HG03460 (cell line): ENCODE results near the gene DOCK11.
"Not testable (repeated sequence)": the region's sequence is repeated elsewhere in the genome, so short reads cannot be mapped to it uniquely, and the experiment has no call there.

Experiments used
- ATAC-seq: cut with Tn5 transposase; IDR thresholded peaks from one replicate; pipeline ENCODE4 v1.9.1; 2021; ENCODE audit not compliant: unreplicated experiment

The DOCK11 gene

DNA sequence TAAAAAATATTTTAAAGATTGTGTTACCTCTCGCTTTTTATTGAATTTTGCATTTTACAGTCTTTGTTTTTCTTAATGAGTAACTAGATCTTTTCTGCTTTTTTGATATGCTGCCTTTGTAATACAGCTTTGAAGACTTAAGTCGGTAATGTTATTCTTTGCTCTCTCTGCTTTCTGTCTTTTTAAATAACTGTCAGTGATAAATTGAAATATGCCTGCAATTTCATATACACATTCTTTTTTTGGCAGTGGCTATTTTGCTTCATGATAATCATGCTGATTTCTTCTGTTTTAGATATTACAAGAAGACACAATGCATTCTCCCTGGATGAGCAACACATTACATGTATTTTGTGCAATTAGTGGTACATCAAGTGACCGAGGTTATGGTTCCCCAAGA lies 189.8 kb downstream of the DOCK11 start:
- no peak for ATAC-seq

DNA sequence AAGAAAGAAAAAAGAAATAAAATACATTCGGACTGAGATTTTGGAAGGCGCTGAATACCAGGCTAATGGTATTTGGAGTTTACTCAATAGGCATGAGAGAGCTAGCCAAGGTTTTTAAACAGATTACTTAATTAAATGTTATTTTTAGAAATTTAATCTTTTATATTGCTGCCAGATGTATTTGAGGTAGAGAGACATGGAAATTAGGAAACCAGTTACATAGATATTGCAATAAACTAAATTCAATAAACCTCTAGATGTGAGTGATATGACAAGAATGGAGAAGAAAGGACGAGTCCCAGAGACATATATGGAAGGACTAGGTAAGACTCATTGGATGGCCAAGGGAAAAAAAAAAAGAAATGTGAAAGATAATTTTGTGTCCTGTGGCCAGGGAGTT lies 193.3 kb downstream of the DOCK11 start:
- no peak for ATAC-seq

DNA sequence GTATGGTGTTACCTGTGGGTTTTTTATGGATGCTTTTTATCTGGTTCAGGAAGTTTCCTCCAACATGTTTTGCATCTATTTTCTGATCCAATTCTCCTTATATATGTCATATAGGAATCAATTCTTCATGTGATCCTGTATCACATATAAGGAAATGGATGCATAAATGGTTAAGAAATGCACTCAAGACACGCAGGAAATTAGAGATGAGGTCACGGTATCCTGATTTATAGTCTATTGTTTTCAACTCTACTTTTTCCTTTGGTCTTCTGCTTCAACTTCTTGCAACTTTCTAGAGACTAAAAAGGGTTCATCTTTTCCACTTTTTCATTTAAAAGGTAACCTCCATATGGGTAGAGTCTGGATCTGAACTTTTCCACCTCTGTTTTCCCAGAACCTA lies 198.2 kb downstream of the DOCK11 start:
- ATAC-seq, result no peak

- ATAC-seq, result no peak
These were observed 199.0 kb downstream of the DOCK11 start for GRCh38 chrX:118694638-118695037.

DNA sequence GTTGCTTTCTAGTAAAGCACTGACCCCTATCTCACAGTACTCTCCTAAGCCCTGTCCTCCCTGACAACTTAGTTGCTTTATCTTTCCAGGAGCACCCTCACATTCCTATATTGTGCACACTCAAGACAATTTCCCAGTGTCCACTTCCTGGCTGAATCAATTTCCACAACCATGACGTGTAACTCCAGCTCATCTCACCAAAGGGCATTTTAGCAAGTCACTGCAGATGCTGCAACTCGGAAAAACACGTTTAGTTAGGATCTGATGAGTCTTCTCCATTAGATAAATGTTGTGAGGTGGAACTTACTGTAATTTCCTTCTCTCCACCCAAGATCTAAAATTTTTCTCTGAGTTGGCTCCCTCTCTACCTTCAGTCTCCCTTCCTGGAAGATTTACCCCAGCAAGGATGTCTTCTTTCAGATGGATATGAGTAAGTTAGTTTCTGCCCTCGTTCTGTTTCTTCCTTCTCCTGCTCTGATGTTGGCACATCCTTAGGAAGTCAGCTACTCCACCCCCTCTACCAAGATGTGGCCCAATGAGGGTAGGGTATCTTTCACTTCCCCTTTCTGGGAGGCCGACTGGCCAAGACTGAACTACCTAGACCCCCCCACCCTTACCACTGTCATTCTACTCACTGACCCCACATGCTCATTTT lies 203.0 kb downstream of the DOCK11 start:
- ATAC-seq, result no peak

DNA sequence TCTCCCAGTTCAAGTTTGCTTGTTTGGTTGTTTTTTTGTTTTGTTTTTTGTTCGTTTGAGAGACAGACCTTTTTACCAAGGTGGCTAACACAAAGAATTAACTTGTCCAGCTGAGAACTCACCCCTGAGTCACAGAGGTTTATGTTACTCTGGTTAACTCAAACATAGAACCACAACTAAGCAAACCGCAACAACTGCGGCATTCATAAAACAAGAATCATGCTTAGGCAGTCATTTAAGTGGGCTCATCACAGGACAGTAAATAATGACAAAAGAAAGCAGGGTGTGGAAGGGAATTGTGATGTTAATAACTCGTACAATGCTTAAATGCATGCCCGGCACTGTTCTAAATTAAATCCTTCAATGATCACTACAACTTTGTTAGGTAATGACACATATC lies 207.1 kb downstream of the DOCK11 start:
- no peak for ATAC-seq

- no peak for ATAC-seq
These were observed 211.1 kb downstream of the DOCK11 start for GRCh38 chrX:118706681-118707080.

GRCh38 chrX:118714521-118714920 lies 218.9 kb downstream of the DOCK11 start:
- ATAC-seq, result no peak

- not testable (repeated sequence) for ATAC-seq
These were observed 220.3 kb downstream of the DOCK11 start for GRCh38 chrX:118715917-118716316.

GRCh38 chrX:118716833-118717232 lies 221.2 kb downstream of the DOCK11 start:
- ATAC-seq, result not testable (repeated sequence)

DNA sequence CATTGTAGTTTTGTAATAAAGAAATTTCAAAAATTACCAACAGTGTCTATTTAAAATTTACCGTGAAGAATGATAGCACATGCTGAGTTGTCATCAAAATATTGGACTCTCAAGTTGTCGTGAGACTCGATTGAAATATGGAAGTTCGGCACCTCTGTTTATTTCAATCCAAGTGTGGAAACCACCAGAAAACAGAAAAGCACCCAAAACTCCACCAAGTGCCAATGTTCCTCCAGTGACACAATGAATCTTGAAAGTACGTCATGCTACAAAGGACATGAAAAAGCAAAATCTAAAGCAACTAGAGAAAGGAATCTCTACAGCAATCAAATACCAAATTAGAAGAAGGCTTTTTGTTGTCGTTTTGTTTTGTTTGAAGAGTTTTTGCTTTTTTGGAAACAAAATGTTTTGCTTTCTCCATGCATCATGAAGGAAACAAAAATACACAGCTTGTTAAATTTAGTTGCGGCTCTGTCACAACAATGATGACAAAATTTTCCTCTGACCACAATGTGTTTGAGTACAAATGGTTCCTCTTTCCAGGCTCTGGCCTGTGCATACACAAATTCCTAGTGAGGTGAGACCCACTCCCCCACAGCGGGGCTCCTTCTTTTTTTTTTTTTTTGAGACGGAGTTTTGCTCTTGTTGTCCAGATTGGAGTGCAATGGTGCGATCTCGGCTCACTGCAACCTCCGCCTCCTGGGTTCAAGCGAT lies 222.2 kb downstream of the DOCK11 start:
- no peak for ATAC-seq

GRCh38 chrX:118718737-118719136 lies 223.1 kb downstream of the DOCK11 start:
- ATAC-seq, result no peak

GRCh38 chrX:118720058-118720707 lies 224.6 kb downstream of the DOCK11 start:
- no peak for ATAC-seq

- no peak for ATAC-seq
These were observed 227.8 kb downstream of the DOCK11 start for GRCh38 chrX:118723376-118723775.

- no peak for ATAC-seq
These were observed 228.8 kb downstream of the DOCK11 start for GRCh38 chrX:118724365-118724764.

DNA sequence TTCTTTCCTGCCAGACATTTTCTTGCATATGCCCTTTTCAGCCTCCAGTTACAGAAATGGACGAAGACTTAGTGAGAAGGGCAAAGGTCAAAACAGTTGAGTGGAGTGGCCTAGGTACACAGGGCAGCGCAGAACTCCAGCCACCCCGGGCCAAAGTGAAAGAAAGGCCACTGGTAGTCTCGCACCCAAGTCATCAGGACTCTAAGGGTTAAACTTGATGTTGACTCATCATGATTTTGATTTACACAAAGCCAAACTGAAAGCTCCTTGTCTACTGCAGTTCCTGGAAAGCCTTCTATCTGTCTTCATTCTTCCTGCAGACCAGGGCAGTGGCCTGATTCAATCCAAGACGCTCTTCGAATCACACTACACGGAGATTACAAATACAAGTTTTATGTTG lies 229.2 kb downstream of the DOCK11 start:
- no peak for ATAC-seq

DNA sequence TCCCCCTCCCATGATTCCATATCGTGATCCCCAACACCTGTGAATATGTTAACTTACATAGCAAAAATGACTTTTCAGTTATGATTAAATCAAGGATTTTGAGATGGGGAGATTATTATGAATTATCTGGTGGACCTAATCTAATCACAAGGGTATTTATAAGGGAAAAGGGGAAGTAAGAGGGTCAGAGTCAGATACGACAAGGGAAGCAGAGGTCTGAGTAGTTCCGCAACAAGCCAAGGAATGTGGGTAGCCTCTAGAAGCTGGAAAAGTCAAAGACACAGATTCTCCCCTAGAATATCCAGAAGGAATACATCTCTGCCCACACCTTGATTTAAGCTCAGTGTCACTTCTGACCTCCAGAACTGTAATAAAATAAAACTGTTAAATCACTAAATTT lies 230.8 kb downstream of the DOCK11 start:
- no peak for ATAC-seq

DNA sequence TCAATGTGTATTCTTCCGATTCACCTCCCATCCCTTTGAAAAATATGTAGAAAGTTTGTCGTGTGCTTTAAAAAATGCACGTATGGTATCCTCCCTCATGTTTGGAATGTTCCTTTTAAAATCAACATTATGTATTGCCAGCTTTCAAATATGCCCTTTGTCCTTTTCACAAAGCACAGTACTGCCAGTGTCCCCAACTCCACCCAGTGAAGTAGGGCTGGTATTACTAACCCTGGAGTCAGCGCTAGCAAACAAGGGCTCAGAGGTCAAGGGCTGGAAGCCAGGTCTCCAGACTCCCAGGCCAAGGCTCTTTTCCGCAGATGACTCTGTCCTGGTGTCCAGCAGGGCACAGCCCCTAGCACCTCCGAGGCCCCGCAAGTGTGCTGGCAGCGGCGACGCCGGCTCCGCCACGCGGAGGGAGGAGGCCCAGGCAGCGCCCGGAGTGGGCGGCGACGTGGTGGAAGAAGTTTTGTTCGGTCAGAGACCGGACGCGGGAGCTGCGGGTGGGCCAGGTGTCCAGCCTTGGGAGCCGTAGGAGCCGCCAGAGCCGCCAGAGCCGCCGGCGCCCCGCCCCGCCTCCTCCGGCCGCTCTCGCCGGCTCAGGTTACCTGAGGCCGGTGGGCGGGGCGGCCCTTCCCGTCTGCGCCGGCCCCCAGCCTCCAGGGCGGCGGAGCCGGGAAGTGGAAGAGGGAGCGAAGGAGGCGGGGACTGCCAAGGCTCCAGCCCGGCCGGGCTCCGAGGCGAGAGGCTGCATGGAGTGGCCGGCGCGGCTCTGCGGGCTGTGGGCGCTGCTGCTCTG lies 231.5 kb downstream of the DOCK11 start, which contains the start of gene IL13RA1:
IL13RA1 (plus strand) TSS at position 720 of the 799 bp plus-strand sequence; CDS start at position 753, 33 bp downstream.
- ATAC-seq, result no peak

GRCh38 chrX:118727686-118728339 lies 232.2 kb downstream of the DOCK11 start:
- ATAC-seq, result no peak

DNA sequence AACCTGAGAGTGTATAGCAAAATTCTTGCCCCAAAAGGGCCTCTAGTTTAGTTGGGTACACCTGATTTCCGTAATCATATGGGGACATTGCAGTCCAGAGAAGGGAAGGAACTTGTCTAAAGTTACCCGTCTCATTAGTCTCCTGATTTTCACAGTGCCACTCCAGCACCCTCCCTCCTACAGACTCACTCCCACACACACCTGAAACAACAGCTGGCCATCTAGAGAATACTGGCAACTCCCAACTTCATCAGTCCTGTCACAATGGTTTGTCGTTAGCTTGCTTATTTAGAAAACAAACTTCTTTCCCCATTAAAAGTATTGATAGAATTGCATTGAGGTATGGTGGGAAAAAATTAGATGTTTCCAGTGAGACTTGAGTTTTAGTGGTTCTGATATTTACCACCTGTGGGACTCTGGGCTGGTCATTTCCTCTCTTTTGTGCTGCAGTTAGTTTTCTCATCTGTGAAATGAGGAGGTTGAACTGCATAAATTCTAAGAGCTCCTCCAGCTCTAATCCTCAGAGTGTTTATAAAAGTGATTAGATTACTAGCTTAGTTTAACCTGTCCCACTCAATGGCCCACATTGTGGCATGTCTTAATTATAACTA lies 233.5 kb downstream of the DOCK11 start:
- no peak for ATAC-seq
